Gastrocnemius medialis (tissue), 4 donors: ENCODE data around the gene SNX30. TPM values are rescaled to one million over a fixed set of nuclear protein-coding genes. Genes with fewer than 3 reads are reported as not detected.

Experiments
- ATAC-seq, 2 donors: fragments of 150-250 bp; one replicate each; pipeline ENCODE4 v1.9.1; 2016
- DNase-seq, 2 donors: peaks; one replicate each; pipeline ENCODE4 v3.0.0-alpha.2; 2019
- H3K27ac ChIP-seq, 4 donors: fragments of 200-600 bp; sonication (generic); 1 replicate in 1 of 4; 2 replicates in 3 of 4; pipeline ENCODE4 v1.5.1; 2016 to 2018; ENCODE audit warnings: mild to moderate bottlenecking in 2 of 4, moderate library complexity in 1 of 4
- H3K27me3 ChIP-seq, 3 donors: fragments of 200-600 bp; sonication (generic) in 2 of 3; 1 replicate in 1 of 3; 2 replicates in 2 of 3; pipeline versions ENCODE4 v1.5.1 to v1.6.0; 2016 to 2019; ENCODE audit warnings: mild to moderate bottlenecking in 1 of 3, moderate library complexity in 1 of 3
- H3K36me3 ChIP-seq, 2 donors: fragments of 200-600 bp; sonication (generic) in 1 of 2; one replicate each; pipeline ENCODE4 v1.5.1; 2017 to 2018
- H3K4me1 ChIP-seq, 2 donors: fragments of 200-600 bp; sonication (generic) in 1 of 2; one replicate each; pipeline ENCODE4 v1.5.1; 2016 to 2017; ENCODE audit warnings: mild to moderate bottlenecking in 2 of 2
- H3K4me3 ChIP-seq, 4 donors: fragments of 200-600 bp; sonication (generic) in 3 of 4; 1 replicate in 1 of 4; 2 replicates in 3 of 4; pipeline ENCODE4 v1.5.1; 2016 to 2019; ENCODE audit warnings: mild to moderate bottlenecking in 2 of 4
- H3K9me3 ChIP-seq, 3 donors: fragments of 200-600 bp; sonication (generic) in 2 of 3; 1 replicate in 1 of 3; 2 replicates in 2 of 3; pipeline ENCODE4 v1.5.1; 2016 to 2019
- POLR2A ChIP-seq, 2 donors: fragments of 450-650 bp; IDR thresholded peaks; one replicate each; pipeline ENCODE4 v1.6.1; 2017; ENCODE audit warnings: antibody characterized with exemption in 2 of 2, mild to moderate bottlenecking in 2 of 2, moderate library complexity in 2 of 2
- in situ Hi-C, 4 donors: fragments of 200-750 bp; cut with MboI; loops; one replicate each; pipeline versions ENCODE4 v1.15.0 to v1.8.0; 2017; ENCODE audit warnings: low sequenced_read_pairs in 4 of 4
- intact Hi-C: fragments of 100-400 bp; cut with DNase I; formaldehyde crosslinking; loops from one replicate; pipeline ENCODE4 v1.15.1; 2023; ENCODE audit warnings: low total_unique reads
- total RNA-seq, 4 donors: library from RNA; depleted of rRNA; stranded (reverse); fragments of >200 nt; gene quantifications; one replicate each; pipeline versions ENCODE4 v1.1.0 to v1.2.3, GENCODE V29; 2016
- TF ChIP-seq, protein P1 (sequence below), 5 experiments: fragments of 450-650 bp in 3 of 5; fragments of 200-600 bp in 2 of 5; sonication (generic) in 2 of 5; IDR thresholded peaks in 4 of 5; conservative IDR thresholded peaks in 1 of 5; 1 replicate in 4 of 5; 2 replicates in 1 of 5; pipeline ENCODE4 v1.5.1; 2016 to 2019; ENCODE audit warnings: antibody characterized with exemption in 5 of 5, mild to moderate bottlenecking in 3 of 5, moderate library complexity in 3 of 5

SNX30 gene
- total RNA-seq, 4 donors from 2014 or later = 2.3 to 6.1 (median 3.9) TPM

DNA sequence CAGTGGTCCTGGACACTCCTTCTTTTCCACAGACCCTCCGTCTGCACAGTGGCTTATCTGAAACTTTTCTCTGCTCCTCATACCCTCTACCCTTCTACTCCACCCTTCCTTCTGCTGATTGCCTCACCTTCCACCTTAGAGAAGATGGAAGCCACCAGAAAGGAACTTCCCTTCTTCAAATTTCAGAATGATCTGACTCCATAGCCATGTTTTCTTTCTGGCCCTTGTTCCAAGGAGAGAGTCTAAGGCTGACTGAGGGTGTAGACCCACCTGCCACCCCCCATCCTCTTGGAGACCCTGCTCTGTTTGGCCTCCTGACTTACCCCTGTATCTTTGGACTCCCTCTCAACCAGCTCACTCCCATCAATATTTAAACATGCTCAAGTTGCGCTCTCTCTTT, 7.4 kb downstream of the SNX30 start:
- H3K4me3 ChIP-seq = peak overlapping the region in 1 of 4 donors; percentile 12
- H3K36me3 ChIP-seq = no peaks in the 10 kb centered on the region
- H3K27ac ChIP-seq = peak overlapping the region; percentile 55 to 70 (median 67)
- intact Hi-C loops (loop anchor here (10.0 kb wide), 1 partner anchor 1123 kb away; the partner anchor contains the start of gene DNAJC25), in situ Hi-C loops (no loop called here)
- no peak for ATAC-seq
- H3K27me3 ChIP-seq = no peaks in the 10 kb centered on the region
- no peaks in the 10 kb centered on the region for H3K9me3 ChIP-seq
- TF ChIP-seq, protein P1, sequence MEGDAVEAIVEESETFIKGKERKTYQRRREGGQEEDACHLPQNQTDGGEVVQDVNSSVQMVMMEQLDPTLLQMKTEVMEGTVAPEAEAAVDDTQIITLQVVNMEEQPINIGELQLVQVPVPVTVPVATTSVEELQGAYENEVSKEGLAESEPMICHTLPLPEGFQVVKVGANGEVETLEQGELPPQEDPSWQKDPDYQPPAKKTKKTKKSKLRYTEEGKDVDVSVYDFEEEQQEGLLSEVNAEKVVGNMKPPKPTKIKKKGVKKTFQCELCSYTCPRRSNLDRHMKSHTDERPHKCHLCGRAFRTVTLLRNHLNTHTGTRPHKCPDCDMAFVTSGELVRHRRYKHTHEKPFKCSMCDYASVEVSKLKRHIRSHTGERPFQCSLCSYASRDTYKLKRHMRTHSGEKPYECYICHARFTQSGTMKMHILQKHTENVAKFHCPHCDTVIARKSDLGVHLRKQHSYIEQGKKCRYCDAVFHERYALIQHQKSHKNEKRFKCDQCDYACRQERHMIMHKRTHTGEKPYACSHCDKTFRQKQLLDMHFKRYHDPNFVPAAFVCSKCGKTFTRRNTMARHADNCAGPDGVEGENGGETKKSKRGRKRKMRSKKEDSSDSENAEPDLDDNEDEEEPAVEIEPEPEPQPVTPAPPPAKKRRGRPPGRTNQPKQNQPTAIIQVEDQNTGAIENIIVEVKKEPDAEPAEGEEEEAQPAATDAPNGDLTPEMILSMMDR (IDR thresholded peaks at IDR 0.05 in 4 of 5, conservative IDR thresholded peaks at IDR 0.05 in 1 of 5) = no peak
- no peak for TF ChIP-seq POLR2A (IDR thresholded peaks at IDR 0.05)
- DNase-seq = no peak
- peaks cover 23 to 26% of the 10 kb centered on the region in 2 donors for H3K4me1 ChIP-seq

DNA sequence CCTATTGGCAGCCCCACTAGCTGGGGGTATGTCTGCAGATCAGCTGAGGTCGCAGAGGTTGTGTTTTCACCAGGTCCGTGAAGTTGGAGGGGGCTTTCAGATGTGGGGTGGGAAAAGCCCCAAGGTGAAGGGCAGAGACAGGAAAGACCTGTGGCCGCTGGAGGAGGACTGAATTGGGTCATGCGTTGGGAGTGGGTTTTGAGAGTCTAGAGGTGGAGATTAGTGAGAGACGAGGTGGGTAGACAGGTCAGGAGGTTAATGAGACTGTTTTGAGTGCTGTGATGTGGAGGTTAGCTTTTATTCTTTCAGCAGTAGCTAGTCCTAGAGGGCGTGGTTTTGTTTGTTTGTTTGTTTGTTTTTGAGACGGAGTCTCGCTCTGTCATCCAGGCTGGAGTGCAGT, 10.3 kb downstream of the SNX30 start:
- in situ Hi-C loops (no loop called here), intact Hi-C loops (no loop called here)
- no peak for ATAC-seq
- TF ChIP-seq, protein P1 (IDR thresholded peaks at IDR 0.05 in 4 of 5, conservative IDR thresholded peaks at IDR 0.05 in 1 of 5) = no peak
- TF ChIP-seq POLR2A (IDR thresholded peaks at IDR 0.05) = no peak
- Histone ChIP-seq H3K9me3 (no peaks in the 10 kb centered on the region), H3K27ac (no peak overlapping the region), H3K4me3 (no peak overlapping the region), H3K4me1 (peaks cover 13 to 14% of the 10 kb centered on the region in 2 donors), H3K36me3 (no peaks in the 10 kb centered on the region), H3K27me3 (no peaks in the 10 kb centered on the region)
- DNase-seq = no peak

DNA sequence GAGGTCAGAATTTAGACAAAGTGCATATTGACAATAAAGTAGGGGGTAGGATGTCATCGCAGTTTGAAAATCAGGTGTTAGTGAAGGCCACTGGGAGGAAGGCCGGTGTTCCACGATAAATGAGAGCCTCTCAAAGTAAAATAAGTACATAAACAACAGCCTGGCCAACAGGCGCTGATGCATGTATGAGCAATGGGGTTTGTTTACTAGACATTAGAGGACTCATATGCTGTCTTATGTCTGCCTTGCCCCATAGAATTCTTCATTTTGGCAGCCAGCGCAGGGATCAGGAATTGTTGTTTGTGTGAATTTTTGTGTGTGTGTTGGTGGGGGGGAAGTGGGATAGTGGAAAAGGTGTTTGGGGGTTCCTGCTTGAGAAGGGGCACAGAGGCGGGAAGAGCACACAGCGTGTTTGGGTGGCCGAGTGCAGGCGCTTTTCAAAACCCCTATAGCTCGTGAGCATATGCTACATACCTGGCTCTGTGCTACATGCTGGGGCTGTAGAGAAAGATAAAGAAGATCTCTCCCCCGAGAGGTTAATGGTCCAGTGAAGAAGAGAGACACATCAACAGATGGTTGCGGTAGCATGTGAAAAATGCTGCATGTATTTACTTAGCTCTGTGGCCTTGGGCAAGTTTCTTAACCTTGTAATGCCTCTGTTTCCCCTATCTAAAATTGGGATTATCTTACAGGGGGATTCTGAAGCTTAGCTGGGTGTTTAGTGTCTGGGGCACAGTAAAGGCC, 11.5 kb downstream of the SNX30 start:
- peaks cover under 1 to 2% of the 10 kb centered on the region in 2 donors for H3K4me1 ChIP-seq
- H3K9me3 ChIP-seq = no peaks in the 10 kb centered on the region
- no peak overlapping the region for H3K4me3 ChIP-seq
- no peaks in the 10 kb centered on the region for H3K27me3 ChIP-seq
- ATAC-seq = no peak
- TF ChIP-seq, protein P1 (IDR thresholded peaks at IDR 0.05 in 4 of 5, conservative IDR thresholded peaks at IDR 0.05 in 1 of 5) = no peak
- H3K36me3 ChIP-seq = no peaks in the 10 kb centered on the region
- in situ Hi-C loops (no loop called here), intact Hi-C loops (no loop called here)
- DNase-seq = no peak
- H3K27ac ChIP-seq = no peak overlapping the region

DNA sequence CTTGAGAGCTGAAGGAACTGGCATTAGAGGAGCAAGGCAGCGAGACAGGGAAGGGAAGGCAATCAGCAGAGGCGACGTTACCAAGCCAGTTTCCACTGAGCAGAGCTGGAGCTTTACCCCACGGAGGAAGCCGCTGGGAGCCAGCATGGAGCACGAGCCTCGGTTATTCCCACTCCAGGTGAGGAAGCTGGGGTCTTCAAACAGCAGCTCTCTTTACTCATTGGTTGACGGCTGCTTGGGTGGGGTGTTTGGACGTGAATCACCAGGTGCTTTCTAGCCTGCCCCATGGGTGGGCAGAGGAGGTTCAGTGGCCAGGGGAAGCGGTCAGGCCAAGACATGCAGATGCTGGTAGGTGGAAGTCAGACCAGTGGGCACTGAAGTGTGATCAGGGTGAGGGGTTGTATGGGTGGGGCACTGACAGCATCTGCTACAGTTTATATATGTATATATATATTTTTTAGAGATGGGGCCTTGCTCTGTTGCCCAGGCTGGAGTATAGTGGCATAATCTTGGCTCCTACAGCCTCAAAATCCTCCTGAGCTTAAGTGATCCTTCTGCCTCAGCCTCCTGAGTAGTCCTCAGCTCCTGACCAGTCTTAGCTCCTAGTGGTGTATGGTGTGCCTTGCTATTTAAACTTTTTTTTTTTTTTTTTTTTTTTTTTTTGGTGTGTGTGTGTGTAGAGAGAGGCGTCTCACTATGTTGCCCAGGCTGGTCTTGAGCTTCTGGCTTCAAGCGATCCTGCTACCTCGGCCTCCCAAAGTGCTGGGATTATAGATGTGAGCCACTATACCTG, 12.4 kb downstream of the SNX30 start:
- Histone ChIP-seq H3K27me3 (no peaks in the 10 kb centered on the region), H3K9me3 (no peaks in the 10 kb centered on the region), H3K4me3 (no peak overlapping the region), H3K4me1 (no peaks in the 10 kb centered on the region), H3K36me3 (no peaks in the 10 kb centered on the region), H3K27ac (no peak overlapping the region)
- intact Hi-C loops = no loop called here
- no peak for TF ChIP-seq POLR2A (IDR thresholded peaks at IDR 0.05)
- TF ChIP-seq, protein P1 (IDR thresholded peaks at IDR 0.05 in 4 of 5, conservative IDR thresholded peaks at IDR 0.05 in 1 of 5) = no peak
- no peak for ATAC-seq
- in situ Hi-C loops = no loop called here
- no peak for DNase-seq
